GM10266 (cell line): Measurements from ENCODE around the gene UBA3.

Experiments
- DNase-seq: peaks from one replicate; pipeline ENCODE4 v3.0.0; 2012; ENCODE audit errors: extremely low spot score
- CTCF ChIP-seq: IDR thresholded peaks from 2 replicates; pipeline ENCODE4 v1.5.1; 2012; ENCODE audit warnings: mild to moderate bottlenecking, low read depth; ENCODE audit not compliant: control insufficient read depth, insufficient read depth; ENCODE audit errors: missing control alignments

UBA3 gene

GRCh38 chr3:69072928-69073327, 7.2 kb downstream of the UBA3 start:
- DNase-seq, result no peak
- no peak for TF ChIP-seq CTCF

GRCh38 chr3:69066121-69066520, 14.0 kb downstream of the UBA3 start:
- no peak for TF ChIP-seq CTCF
- DNase-seq, result no peak

GRCh38 chr3:69065318-69065964, 14.7 kb downstream of the UBA3 start:
- TF ChIP-seq CTCF, result no peak
- no peak for DNase-seq

GRCh38 chr3:69063636-69064035, 16.5 kb downstream of the UBA3 start:
- TF ChIP-seq CTCF, result no peak
- DNase-seq, result no peak

- TF ChIP-seq CTCF, result no peak
- DNase-seq, result no peak
These were observed 20.5 kb downstream of the UBA3 start for GRCh38 chr3:69059688-69060087.

GRCh38 chr3:69058947-69059224, 21.3 kb downstream of the UBA3 start:
- no peak for TF ChIP-seq CTCF
- DNase-seq, result no peak

- TF ChIP-seq CTCF, result no peak
- DNase-seq, result peak; percentile 25
These were observed 21.8 kb downstream of the UBA3 start for GRCh38 chr3:69058180-69058946.
